IMR-90 (cell line): ENCODE results near the gene ZDHHC19. TPM values are rescaled to one million over a fixed set of nuclear protein-coding genes. Genes with fewer than 3 reads are reported as not detected.

ENCODE experiments used
- ATAC-seq: fragments of 200-7000 bp; cut with Tn5 transposase; 2 replicates; pipeline ENCODE4 v1.9.1; 2020; ENCODE audit warnings: low read depth, mild to moderate bottlenecking, moderate library complexity
- BruUV-seq: library from RNA; stranded (reverse); fragments of 400-500 nt; replicated peaks from 2 replicates; lab custom pipeline; 2021; lab: Mats Ljungman, UMichigan
- CTCF ChIA-PET: fragments of 300-600 bp; formaldehyde crosslinking; extraction: SDS; loops from one replicate; lab custom pipeline; 2021; ENCODE audit warnings: antibody characterized with exemption; lab: Yijun Ruan, JAX
- POLR2A ChIA-PET: fragments of 300-600 bp; sonication (Branson Sonifier 250); formaldehyde crosslinking; loops from one replicate; lab custom pipeline; 2022; ENCODE audit warnings: antibody characterized with exemption; ENCODE audit not compliant: unreplicated experiment; lab: Charles Lee
- DNase-seq: peaks from one replicate; pipeline ENCODE4 v3.0.0; 2013
- H2AFZ ChIP-seq: replicated peaks from 2 replicates; pipeline ENCODE3; 2013; ENCODE audit warnings: low read length, mild to moderate bottlenecking; ENCODE audit not compliant: poor library complexity
- H2AK5ac ChIP-seq: 2 replicates; pipeline ENCODE4 v1.6.1; 2013; ENCODE audit warnings: low read depth, low read length, inconsistent platforms
- H2AK9ac ChIP-seq: replicated peaks from 2 replicates; pipeline ENCODE3; 2013; ENCODE audit warnings: mild to moderate bottlenecking, low read depth, low read length, moderate library complexity; ENCODE audit not compliant: poor library complexity
- H2BK120ac ChIP-seq: 2 replicates; pipeline ENCODE4 v1.6.1; 2013; ENCODE audit warnings: low read depth, low read length, inconsistent platforms
- H2BK15ac ChIP-seq: 3 replicates; pipeline ENCODE4 v1.6.1; 2013; ENCODE audit warnings: low read depth, low read length, inconsistent platforms
- H2BK20ac ChIP-seq: 2 replicates; pipeline ENCODE4 v1.6.1; 2013; ENCODE audit warnings: low read depth, mild to moderate bottlenecking, inconsistent platforms, low read length, moderate library complexity
- H2BK5ac ChIP-seq: 2 replicates; pipeline ENCODE4 v1.6.1; 2013; ENCODE audit warnings: mild to moderate bottlenecking, low read depth, low read length, inconsistent platforms; ENCODE audit not compliant: poor library complexity, severe bottlenecking
- H3K14ac ChIP-seq: replicated peaks from 2 replicates; pipeline ENCODE4 v1.6.1; 2013; ENCODE audit warnings: low read depth, low read length, inconsistent platforms
- H3K18ac ChIP-seq: 2 replicates; pipeline ENCODE4 v1.6.1; 2013; ENCODE audit warnings: low read depth, low read length, control low read depth
- H3K23ac ChIP-seq: 2 replicates; pipeline ENCODE4 v1.6.1; 2013; ENCODE audit warnings: low read depth, low read length, inconsistent platforms
- H3K27ac ChIP-seq: 2 replicates; pipeline ENCODE4 v1.5.1; 2013; ENCODE audit warnings: mild to moderate bottlenecking, control low read depth, low read length; ENCODE audit not compliant: insufficient read depth
- H3K27me3 ChIP-seq: 2 replicates; pipeline ENCODE4 v1.6.1; 2013; ENCODE audit warnings: low read length; ENCODE audit not compliant: control insufficient read depth, insufficient read depth
- H3K36me3 ChIP-seq: 2 replicates; pipeline ENCODE4 v1.6.1; 2013; ENCODE audit warnings: low read length, mixed read lengths; ENCODE audit not compliant: control insufficient read depth, insufficient read depth
- H3K4ac ChIP-seq: 2 replicates; pipeline ENCODE4 v1.6.1; 2013; ENCODE audit warnings: low read depth, low read length, inconsistent platforms
- H3K4me1 ChIP-seq: 2 replicates; pipeline ENCODE4 v1.6.1; 2013; ENCODE audit warnings: low read length, mixed read lengths; ENCODE audit not compliant: control insufficient read depth, insufficient read depth
- H3K4me2 ChIP-seq: 2 replicates; pipeline ENCODE4 v1.6.1; 2013; ENCODE audit warnings: low read depth, mild to moderate bottlenecking, control low read depth, low read length, moderate library complexity
- H3K4me3 ChIP-seq: 2 replicates; pipeline ENCODE4 v1.5.1; 2013; ENCODE audit warnings: low read depth, mild to moderate bottlenecking, control low read depth, low read length, moderate library complexity; ENCODE audit not compliant: insufficient read depth
- H3K56ac ChIP-seq: 2 replicates; pipeline ENCODE4 v1.6.1; 2013; ENCODE audit warnings: low read length, inconsistent platforms; ENCODE audit not compliant: insufficient read depth; ENCODE audit errors: extremely low read depth
- H3K79me1 ChIP-seq, 2 experiments: 2 replicates each; pipeline ENCODE4 v1.6.1; 2013; ENCODE audit warnings: low read length in 2 of 2, inconsistent platforms in 1 of 2, low read depth in 1 of 2
- H3K9ac ChIP-seq: 2 replicates; pipeline ENCODE4 v1.6.1; 2013; ENCODE audit warnings: low read depth, low read length, control low read depth
- H3K9me1 ChIP-seq: 2 replicates; pipeline ENCODE4 v1.6.1; 2013; ENCODE audit warnings: low read length, inconsistent platforms; ENCODE audit not compliant: insufficient read depth
- H3K9me3 ChIP-seq: 2 replicates; pipeline ENCODE4 v1.6.1; 2013; ENCODE audit warnings: low read length; ENCODE audit not compliant: control insufficient read depth, insufficient read depth
- H4K20me1 ChIP-seq: 2 replicates; pipeline ENCODE4 v1.6.1; 2013; ENCODE audit warnings: low read length, inconsistent platforms; ENCODE audit not compliant: insufficient read depth
- H4K5ac ChIP-seq: 2 replicates; pipeline ENCODE4 v1.6.1; 2013; ENCODE audit warnings: mild to moderate bottlenecking, low read depth, low read length, control low read depth
- H4K8ac ChIP-seq, 2 experiments: 2 replicates each; pipeline ENCODE4 v1.6.1; 2013; ENCODE audit warnings: low read depth in 2 of 2, low read length in 2 of 2, control low read depth in 1 of 2, inconsistent platforms in 1 of 2
- H4K91ac ChIP-seq: 2 replicates; pipeline ENCODE4 v1.6.1; 2013; ENCODE audit warnings: low read depth, low read length, inconsistent platforms; ENCODE audit not compliant: insufficient read depth
- CTCF ChIP-seq: conservative IDR thresholded peaks from 2 replicates; pipeline ENCODE4 v1.5.1; 2012; ENCODE audit warnings: mild to moderate bottlenecking, low read depth, low read length, improper control_type of control experiment
- MAFK ChIP-seq: IDR thresholded peaks from 2 replicates; pipeline ENCODE4 v1.6.1; 2012; ENCODE audit warnings: low read depth, low read length, improper control_type of control experiment
- POLR2A ChIP-seq: IDR thresholded peaks from 2 replicates; pipeline ENCODE4 v1.6.1; 2012; ENCODE audit warnings: mild to moderate bottlenecking, low read depth, low read length
- WGBS, 2 experiments: methylation state at CpG; one replicate each; pipeline versions ENCODE4 v1.1.5 to v1.1.7; 2013; ENCODE audit warnings: missing lambda C conversion rate in 2 of 2; ENCODE audit not compliant: insufficient read length in 1 of 2; ENCODE audit errors: extremely low coverage in 2 of 2; 5-methylcytosine and 5-hydroxymethylcytosine counted together
- dilution Hi-C: fragments of 300-500 bp; cut with HindIII; formaldehyde crosslinking; loops from one replicate; pipeline ENCODE4 v1.14.3; 2018; ENCODE audit warnings: low sequenced_read_pairs; ENCODE audit not compliant: unreplicated experiment
- in situ Hi-C: fragments of 300-500 bp; cut with MboI; formaldehyde crosslinking; loops from 3 replicates; pipeline ENCODE4 v1.14.3; 2019; ENCODE audit warnings: low sequenced_read_pairs, inconsistent platforms, mixed read lengths
- intact Hi-C: fragments of 100-400 bp; cut with micrococcal nuclease; formaldehyde crosslinking; loops from 2 replicates; pipeline ENCODE4 v1.10.0; 2022
- polyA plus RNA-seq, 3 experiments: library from polyadenylated mRNA; depleted of rRNA; stranded (reverse); fragments of >200 nt; gene quantifications; 2 replicates each; pipeline ENCODE4 v1.2.3, GENCODE V29; 2012; ENCODE audit warnings: low replicate concordance in 1 of 3
- total RNA-seq: library from RNA; depleted of rRNA; stranded (reverse); fragments of >200 nt; gene quantifications from 2 replicates; pipeline ENCODE4 v1.2.3, GENCODE V29; 2012

Gene ZDHHC19
- total and polyA plus RNA-seq, 2 of the 4 experiments (the other 2 are of a cell fraction): 0.09 TPM; not detected in 1

GRCh38 chr3:196220991-196221390 lies 9.8 kb upstream of the ZDHHC19 start:
- Histone ChIP-seq H2AK5ac (no peak overlapping the region), H2BK20ac (no peak overlapping the region)

More at GRCh38 chr3:196220991-196221390, 9.8 kb upstream of the ZDHHC19 start:
- in situ Hi-C loops (no loop called here), intact Hi-C loops (no loop called here), dilution Hi-C loops (no loop called here)
- no TSS peak for BruUV-seq
- H3K4me3 ChIP-seq: no peak overlapping the region
- H3K79me1 ChIP-seq: no peaks in the 10 kb centered on the region
- H3K27ac ChIP-seq: no peak overlapping the region
- H4K5ac ChIP-seq: no peak overlapping the region
- H3K18ac ChIP-seq: no peak overlapping the region
- no peak overlapping the region for H2AFZ ChIP-seq
- no peak overlapping the region for H3K4ac ChIP-seq
- 100% methylated on average over 1 of the region's 7 CpGs; no CpG with 5 or more reads in 1 of the 2 experiments for WGBS, 2 experiments
- 0 out of 2 replicates have a peak, but pooled peaks cover 3% of the 10 kb centered on the region for H3K9me1 ChIP-seq
- CTCF ChIA-PET: no interaction called here
- POLR2A ChIA-PET: no interaction called here
- no peak overlapping the region for H2BK5ac ChIP-seq
- H2AK9ac ChIP-seq: no peak overlapping the region
- H3K27me3 ChIP-seq: peaks cover 6% of the 10 kb centered on the region; the same call in 1 of the 2 replicates
- H3K4me1 ChIP-seq: 0 out of 2 replicates have a peak, but pooled peaks cover 2% of the 10 kb centered on the region
- H3K14ac ChIP-seq: no peak overlapping the region
- DNase-seq: no peak
- H2BK15ac ChIP-seq: no peak overlapping the region
- H4K20me1 ChIP-seq: no peaks in the 10 kb centered on the region; the same call in 1 of the 2 replicates
- no peak overlapping the region for H4K8ac ChIP-seq
- H4K91ac ChIP-seq: no peak overlapping the region
- H3K23ac ChIP-seq: no peak overlapping the region
- TF ChIP-seq POLR2A: no peak
- TF ChIP-seq MAFK: no peak
- no peak for TF ChIP-seq CTCF
- H3K36me3 ChIP-seq: no peaks in the 10 kb centered on the region
- H2BK120ac ChIP-seq: no peak overlapping the region
- ATAC-seq: no peak
- H3K4me2 ChIP-seq: no peak overlapping the region
- no peak overlapping the region for H3K9ac ChIP-seq
- H3K9me3 ChIP-seq: no peaks in the 10 kb centered on the region
- H3K56ac ChIP-seq: no peak overlapping the region
